ENCODE data around the gene DRD2. TPM values are rescaled to one million over a fixed set of nuclear protein-coding genes. Genes with fewer than 3 reads are reported as not detected.

DRD2 gene
- total RNA-seq, 1 experiment from 2014 or later = not detected

DNA sequence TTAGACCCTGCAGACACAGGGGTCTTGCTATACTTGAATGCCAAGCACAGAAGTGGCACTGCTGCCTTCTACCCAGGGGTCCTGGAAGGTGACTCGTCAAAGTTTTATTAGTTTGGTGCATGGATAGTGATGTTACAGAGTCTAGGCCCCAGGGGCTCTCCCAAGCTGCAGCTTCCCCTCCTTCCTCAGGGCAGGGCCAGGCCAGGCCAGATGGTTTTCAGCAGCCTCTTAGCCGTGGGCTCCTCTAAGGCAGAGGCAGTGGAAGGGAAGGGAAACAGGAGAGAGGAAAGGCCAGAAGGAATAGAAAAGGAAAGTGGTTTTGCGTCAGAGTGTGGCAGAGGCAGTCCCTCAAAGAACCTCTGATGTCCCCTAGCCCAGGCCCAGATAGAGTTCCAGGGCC is 65.7 kb downstream of the DRD2 start:
- in situ Hi-C loops (cut with HindIII; ENCODE audit: low sequenced_read_pairs) = no loop called here
- no peak for DNase-seq (ENCODE audit: low spot score)

DNA sequence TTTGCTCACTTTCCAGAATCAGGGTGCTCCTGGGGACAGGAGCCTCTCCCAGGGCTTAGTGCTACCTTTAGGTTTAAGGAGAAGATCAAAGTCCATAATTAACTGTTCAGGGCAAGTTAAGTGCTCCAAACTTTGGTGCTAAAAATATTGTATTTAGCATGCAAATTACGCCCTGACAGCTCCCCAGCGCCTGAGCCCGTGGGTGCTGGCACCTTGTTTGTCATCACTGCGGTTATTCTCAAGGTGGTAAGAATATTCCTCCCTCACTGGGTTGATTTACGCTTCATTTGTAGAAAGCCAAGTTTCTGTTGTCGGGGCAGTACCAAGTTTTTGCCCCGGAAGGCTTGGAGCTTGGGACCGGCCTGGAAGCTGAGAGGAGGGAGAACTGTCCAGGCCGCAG is 66.3 kb downstream of the DRD2 start:
- DNase-seq (ENCODE audit: low spot score) = no peak
- in situ Hi-C loops (cut with HindIII; ENCODE audit: low sequenced_read_pairs) = no loop called here

DNA sequence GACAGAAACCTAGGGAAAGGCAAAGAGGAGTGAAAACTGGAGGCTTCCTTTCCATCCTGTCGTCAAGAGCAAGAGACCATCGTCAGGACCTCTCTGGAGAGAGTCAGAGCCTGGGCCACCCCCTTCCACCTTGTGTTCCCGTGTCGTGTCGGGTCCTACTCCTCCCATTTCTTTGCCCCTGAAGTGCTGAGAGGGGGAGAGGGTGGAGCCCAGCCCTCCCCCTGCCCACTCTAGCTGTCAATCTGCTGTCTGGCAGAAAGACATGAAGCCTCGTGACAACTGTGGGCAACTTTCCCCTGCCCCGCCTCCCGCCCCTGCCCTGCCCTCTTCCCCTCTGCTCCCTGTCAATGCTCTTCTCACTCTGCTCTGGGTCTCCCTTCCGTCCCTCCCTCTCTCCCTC is 67.0 kb downstream of the DRD2 start:
- no peak for DNase-seq (ENCODE audit: low spot score)
- in situ Hi-C loops (cut with HindIII; ENCODE audit: low sequenced_read_pairs) = no loop called here

DNA sequence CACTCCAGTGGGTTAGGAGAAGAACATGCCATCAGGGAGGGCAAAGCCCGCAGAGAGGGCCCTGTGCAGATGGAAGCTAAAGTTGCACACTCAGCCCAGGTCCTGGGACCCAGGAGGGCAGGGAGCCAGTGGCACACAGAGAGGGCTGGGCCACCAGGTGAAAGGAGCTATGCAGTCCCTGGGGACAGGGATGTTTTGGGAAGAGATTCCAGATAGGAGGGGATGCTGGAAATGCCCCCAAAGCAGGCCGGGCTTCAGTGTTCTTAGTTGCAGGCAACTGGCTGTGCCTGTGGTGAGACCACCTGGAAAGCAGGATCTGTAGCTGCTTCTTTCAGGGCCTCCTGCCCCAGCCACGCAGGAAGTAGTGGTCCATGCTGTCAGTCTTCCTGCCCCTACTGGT is 68.0 kb downstream of the DRD2 start:
- in situ Hi-C loops (cut with HindIII; ENCODE audit: low sequenced_read_pairs) = no loop called here
- no peak for DNase-seq (ENCODE audit: low spot score)

DNA sequence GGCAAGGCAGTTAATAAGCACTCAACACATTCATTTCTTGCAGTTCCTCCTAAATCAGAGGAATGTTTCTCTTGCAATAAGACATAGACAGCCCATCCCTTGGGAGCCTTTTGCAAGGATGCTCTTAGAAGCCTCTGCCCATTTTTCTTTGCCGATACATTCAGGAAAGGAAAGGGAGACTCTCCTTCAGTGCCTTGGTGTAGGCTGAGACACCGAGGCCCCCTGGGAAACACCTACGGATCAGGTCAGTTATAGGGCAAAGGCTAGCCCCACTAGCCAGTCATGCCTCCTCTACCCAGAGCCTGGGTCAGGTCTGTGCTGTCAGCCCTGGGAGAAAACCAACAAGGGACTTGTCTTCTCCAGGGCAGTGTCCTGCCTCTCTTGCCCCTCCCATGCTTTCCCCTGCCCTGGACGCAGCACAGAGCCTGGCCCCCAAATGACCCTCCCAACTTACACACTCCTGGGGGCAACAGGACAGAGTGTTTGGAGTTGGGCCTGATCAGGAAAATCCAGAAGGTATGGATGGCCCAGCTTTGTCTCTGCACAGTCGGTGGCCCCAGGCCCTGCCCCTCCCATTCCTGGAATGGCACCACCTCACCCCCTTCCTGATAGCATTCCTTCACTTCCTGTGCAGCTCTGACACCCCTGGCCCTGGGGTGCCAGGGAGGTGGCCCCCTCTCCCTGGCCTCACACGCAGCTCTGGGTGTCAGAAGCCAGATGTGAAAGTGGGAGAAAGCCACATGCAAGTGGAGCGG is 69.3 kb downstream of the DRD2 start:
- in situ Hi-C loops (cut with HindIII; ENCODE audit: low sequenced_read_pairs) = no loop called here
- no peak for DNase-seq (ENCODE audit: low spot score)

DNA sequence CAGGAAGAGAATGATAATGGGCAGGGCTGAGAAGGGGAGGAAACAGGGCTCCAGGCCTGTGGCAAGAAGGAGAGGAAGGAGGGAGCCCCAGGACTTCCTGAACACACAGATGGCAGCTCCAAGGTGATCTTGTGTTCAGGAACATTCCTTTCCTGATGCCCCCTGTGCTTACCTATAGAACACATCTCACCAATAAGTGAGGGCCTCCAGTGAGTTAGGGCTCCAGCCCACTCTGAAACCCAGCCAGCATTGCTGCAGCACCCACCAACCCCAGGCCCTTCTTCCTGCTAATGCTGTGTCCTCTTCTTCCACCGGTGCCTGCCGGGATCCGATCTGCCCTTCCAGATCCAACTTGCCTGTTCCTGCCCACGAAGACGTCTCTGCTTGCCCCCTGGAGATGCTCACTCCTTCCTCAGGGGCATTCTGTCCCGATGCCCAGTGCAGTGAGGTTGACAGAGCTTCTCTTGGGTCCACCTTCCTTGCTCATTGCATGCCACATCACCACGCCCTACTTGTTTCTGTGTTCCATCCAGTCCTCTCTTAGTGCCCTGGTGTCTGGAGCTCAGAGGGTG is 70.3 kb downstream of the DRD2 start:
- in situ Hi-C loops (cut with HindIII; ENCODE audit: low sequenced_read_pairs) = no loop called here
- peak; percentile 18 for DNase-seq (ENCODE audit: low spot score)

DNA sequence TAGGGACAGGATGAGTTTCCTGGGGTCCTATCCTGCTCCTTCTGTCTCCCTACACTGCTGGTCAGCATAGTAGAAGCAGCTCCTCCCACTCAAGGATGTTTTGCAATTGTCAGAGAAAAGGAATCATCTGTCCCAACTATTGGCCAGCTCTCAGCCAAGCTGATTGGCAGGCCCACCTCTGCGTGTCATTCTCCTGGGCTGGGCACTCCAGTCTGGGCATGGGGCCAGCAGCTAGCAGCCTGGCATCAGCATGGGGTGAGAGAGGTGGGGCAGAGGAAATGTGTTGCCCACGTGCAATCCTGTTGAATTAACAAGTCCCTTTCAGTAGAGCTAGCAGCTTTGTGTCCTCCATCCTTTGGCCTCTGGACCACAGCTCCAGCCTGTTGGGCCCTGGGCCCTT is 73.5 kb downstream of the DRD2 start:
- in situ Hi-C loops (cut with HindIII; ENCODE audit: low sequenced_read_pairs) = no loop called here
- peak; percentile 94 for DNase-seq (ENCODE audit: low spot score)

DNA sequence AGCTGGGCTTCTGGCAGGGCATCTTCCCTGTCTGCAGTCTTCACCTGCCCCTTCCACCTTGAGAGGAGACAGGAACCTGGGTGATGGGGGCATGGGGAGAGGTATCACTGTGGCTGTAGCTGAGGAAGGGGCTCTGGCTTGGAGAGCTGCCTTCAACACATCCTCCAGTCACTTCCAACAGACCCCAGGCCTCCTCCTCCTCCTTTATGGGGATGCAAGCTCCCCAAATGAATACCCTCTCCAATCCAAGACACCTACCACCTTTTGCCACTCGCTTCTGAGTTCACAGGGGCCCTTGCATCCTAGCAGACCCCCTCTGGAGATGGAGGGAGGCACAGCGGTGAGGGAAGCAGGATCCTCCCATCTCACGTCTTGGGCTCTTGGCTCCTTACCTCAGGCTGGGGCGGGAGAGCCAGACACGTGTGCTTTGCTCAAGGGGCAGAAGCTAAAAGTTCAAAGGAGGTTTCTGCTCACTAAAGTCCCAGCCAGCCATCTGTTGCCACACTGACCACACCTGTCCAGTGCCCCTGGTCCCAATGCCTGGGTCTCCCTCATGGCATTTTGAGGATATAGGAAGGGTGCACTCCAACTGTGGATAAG is 74.5 kb downstream of the DRD2 start:
- DNase-seq (ENCODE audit: low spot score) = no peak
- in situ Hi-C loops (cut with HindIII; ENCODE audit: low sequenced_read_pairs) = no loop called here

DNA sequence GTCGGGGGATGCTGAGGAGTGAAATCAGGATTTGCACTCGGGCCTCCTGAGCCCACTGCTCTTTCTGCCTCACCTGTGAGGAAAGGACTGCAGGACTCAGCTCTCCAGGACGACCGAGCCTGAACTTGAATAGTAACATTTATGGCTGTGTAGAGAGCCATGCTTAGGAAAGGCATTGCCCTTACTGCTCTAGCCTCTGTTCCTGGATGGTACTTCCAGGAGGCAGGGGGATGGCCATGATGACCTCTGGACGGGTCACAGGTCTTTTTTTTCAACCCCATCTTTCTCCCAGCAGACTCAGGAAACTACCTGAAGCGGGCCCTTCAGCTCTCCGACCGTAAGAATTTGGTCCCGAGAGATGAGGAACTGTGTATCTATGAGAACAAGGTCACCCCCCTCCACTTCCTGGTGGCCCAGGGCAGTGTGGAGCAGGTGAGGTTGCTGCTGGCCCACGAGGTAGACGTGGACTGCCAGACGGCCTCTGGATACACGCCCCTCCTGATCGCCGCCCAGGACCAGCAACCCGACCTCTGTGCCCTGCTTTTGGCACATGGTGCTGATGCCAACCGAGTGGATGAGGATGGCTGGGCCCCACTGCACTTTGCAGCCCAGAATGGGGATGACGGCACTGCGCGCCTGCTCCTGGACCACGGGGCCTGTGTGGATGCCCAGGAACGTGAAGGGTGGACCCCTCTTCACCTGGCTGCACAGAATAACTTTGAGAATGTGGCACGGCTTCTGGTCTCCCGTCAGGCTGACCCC is 76.3 kb downstream of the DRD2 start:
- in situ Hi-C loops (cut with HindIII; ENCODE audit: low sequenced_read_pairs) = no loop called here
- no peak for DNase-seq (ENCODE audit: low spot score)

DNA sequence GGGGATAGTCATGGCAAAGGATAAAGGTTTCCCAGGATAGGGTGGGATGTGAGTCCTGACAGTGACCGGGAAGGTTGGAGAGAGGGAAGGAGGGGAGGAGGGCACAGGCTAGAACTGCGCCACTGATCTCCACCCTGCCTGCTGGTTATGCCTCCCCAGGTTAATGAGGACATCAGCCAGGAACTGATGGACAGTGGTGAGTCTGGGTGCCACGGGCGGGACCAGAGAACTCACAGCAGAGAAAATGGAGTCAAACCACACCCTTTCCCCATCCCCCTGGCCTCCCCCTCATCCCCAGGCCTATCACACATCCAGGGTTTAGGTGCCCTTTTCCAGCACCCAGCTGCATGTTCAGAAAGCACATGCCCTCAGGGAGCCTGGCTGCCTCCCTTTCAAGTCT is 77.4 kb downstream of the DRD2 start:
- in situ Hi-C loops (cut with HindIII; ENCODE audit: low sequenced_read_pairs) = no loop called here
- DNase-seq (ENCODE audit: low spot score) = no peak

DNA sequence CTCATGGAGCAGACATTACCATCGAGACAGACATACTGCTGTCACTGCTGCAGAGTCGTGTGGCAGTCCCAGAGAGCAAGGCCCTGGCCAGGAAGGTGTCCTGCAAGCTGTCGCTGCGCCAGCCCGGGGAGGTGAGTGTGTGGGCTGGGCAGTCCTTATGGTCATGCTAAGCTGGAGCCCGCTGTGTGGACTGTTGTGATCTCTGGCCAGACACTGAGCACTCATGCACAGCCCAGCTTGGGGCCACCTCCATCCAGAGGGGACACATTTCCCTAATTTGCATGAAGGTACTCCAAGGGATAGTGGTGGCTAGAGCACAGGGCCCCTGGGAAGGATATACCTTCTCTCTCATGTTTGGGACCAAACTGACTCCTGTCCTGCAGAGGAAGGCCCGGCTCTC is 78.0 kb downstream of the DRD2 start:
- in situ Hi-C loops (cut with HindIII; ENCODE audit: low sequenced_read_pairs) = no loop called here
- peak; percentile 49 for DNase-seq (ENCODE audit: low spot score)

DNA sequence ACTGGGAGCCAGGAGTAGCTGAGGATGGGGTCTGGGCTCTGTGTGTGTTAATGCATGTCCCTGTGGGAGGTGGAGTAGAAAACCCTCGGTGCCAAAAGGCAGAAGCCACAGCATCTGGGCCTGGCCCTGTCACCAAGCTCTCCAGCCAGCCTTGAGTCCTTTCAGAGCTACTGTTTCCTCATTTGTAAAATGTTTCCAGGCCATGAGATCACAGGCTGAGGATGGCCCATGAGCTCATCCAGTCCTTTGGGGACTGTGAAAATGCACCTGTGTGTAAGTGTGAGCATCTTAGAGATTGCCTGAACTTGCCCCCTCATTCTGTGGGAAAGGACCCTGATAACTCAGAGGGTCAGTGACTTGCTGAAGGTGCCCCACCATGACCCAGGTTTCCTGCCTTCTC is 78.5 kb downstream of the DRD2 start:
- in situ Hi-C loops (cut with HindIII; ENCODE audit: low sequenced_read_pairs) = no loop called here
- peak; percentile 6 for DNase-seq (ENCODE audit: low spot score)

DNA sequence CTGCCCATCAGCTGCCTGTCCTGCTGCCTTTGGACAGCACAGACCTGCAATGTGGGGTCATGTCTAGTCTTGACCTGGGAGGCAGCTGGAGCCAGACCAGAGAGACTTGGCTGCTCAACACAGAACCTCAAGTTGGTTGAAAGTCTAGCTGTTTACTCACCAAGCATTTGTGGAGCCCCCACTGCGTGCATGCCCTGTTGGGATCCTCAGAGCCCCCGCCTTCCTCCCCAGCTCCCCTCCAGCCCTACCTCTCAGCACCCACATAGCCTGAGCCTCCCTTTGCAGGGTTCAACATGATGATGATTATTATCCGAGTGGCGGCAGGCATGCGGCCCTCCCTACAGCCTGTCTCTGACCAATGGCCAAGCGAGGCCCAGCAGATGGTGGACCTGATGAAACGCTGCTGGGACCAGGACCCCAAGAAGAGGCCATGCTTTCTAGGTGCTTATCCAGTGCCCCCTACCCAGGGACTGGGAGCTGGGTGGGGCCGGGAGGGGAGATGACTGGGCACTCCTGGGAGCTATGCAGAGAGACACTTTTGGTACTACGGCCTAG is 79.3 kb downstream of the DRD2 start:
- no peak for DNase-seq (ENCODE audit: low spot score)
- in situ Hi-C loops (cut with HindIII; ENCODE audit: low sequenced_read_pairs) = no loop called here

DNA sequence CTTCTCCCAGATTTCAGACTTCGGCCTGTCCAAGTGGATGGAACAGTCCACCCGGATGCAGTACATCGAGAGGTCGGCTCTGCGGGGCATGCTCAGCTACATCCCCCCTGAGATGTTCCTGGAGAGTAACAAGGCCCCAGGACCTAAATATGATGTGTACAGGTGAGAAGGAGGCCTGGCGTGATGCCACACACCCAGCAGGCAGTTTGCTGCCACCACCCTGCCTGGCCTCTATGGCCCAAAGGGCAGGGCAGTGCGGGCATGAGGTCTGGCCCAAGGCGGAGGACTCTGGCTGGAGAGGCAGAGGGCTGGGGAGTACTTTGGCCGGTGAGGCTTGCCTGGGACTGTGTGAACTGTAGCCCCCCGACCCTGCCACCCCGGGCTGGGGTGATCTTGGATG is 80.3 kb downstream of the DRD2 start:
- in situ Hi-C loops (cut with HindIII; ENCODE audit: low sequenced_read_pairs) = no loop called here

DNA sequence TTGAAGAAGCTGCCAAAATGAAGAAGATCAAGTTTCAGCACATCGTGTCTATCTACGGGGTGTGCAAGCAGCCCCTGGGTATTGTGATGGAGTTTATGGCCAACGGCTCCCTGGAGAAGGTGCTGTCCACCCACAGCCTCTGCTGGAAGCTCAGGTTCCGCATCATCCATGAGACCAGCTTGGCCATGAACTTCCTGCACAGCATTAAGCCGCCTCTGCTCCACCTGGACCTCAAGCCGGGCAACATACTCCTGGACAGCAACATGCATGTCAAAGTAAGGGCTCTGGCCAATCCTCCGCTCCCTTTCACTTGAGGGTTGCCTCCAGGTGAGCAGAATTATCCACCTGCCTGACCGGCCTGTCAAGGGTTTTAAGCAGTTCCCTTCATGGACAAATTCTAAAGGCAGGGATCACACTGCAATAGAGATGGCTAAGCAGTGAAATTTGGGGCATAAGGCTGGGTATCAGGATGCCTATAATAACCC is 81.7 kb downstream of the DRD2 start:
- in situ Hi-C loops (cut with HindIII; ENCODE audit: low sequenced_read_pairs) = no loop called here
- DNase-seq (ENCODE audit: low spot score) = no peak

More for the DNA sequence above, 80.3 kb downstream of the DRD2 start:
- no peak for DNase-seq (ENCODE audit: low spot score)

DNA sequence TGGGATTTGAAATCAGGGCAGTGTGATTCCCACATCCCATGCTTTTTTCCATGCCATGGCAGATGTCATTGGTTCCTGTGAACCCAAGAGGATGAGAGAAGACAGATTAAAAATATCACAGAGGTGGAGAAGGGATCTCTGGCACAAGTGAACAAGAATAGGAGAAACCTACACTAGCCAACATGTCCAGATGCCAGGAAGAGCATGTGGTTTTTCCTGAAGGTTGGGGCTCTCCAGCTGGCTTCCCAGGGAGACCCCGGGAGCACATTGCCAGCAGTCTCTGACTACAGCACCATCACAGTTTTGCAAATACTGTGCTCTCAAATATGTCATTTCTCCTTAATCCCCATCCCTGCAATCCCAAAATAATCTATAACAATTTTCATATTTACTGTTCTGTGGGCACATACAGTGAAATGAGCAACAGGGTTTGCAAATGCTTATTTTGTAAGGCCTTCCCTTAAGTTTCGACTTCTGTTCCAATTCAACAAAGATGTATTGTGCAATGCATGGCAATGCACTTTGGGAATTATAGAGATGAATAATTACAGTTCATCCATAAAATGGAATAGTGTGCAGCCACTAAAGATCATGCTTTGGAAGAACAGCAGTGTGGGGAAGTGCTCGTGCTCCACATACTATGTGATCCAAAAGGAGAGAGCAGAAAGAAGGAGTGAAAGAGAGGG is 82.8 kb downstream of the DRD2 start:
- in situ Hi-C loops (cut with HindIII; ENCODE audit: low sequenced_read_pairs) = no loop called here

DNA sequence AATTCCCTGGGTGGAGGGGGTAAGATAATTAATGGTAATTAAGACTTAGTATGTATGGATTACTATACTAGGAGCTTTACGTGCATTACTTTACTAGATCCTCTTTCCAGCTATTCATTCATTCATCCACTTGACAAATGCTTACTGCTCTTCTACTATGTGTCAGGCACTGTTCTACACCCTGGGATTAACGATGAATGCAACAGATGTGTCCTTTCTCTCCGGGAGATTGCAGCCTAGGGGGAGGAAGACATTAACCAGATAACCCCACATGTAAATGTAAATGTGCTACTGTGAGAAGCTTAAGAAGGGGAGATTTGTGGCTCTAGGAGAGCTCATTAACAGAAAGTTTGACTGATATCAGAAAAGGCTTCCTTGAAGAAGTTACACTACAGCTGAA is 85.9 kb downstream of the DRD2 start:
- in situ Hi-C loops (cut with HindIII; ENCODE audit: low sequenced_read_pairs) = no loop called here
- no peak for DNase-seq (ENCODE audit: low spot score)

More for the DNA sequence above, 82.8 kb downstream of the DRD2 start:
- peak; percentile 29 for DNase-seq (ENCODE audit: low spot score)

DNA sequence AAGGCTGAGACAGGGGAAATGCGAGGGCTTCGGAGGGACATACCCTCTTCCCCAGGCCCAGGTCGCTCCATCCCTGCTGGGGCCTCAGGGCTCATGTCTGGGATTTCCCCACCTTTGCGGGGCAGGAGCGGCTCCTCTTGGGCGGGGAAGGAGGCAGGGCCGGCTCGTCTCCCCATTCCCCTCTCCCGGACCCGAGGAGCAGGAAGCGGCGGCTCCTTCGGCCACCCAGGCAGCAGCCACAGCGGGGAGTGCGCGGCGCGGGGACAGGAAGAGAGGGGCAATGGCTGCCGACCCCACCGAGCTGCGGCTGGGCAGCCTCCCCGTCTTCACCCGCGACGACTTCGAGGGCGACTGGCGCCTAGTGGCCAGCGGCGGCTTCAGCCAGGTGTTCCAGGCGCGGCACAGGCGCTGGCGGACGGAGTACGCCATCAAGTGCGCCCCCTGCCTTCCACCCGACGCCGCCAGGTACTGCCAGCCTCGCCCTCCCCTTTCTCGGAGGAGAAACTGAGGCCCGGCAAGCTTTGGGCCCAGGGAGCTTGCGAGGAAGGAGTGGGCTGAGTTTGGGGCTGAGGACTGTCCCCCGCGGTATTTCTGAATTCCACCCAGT is 87.5 kb downstream of the DRD2 start, which contains the start of gene ANKK1:
ANKK1 (plus strand) TSS at position 175 of the 607 bp plus-strand sequence; CDS start at position 281, 106 bp downstream.
- in situ Hi-C loops (cut with HindIII; ENCODE audit: low sequenced_read_pairs) = no loop called here
- DNase-seq (ENCODE audit: low spot score) = no peak

DNA sequence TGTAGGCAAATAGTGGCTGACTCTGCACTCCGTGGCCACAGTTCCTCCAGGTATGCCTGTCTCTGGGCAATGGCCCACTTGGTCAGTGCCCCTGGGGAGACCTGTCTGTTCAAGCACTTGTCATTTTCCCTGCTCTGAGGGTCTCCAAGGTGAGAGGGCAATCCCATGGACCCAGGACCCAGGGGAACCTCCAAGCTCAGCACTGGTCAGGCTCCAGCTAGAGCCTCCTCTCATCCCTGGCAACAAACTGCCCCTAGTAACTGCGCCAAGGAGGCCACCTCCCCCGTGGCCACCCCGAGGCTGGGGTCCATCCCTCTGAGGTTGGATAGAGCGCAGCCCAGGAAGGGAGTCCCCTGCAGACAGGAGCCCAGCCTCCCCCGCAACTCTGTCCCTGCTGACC is 88.3 kb downstream of the DRD2 start:
- in situ Hi-C loops (cut with HindIII; ENCODE audit: low sequenced_read_pairs) = no loop called here
- DNase-seq (ENCODE audit: low spot score) = no peak
